LNCaP clone FGC (cell line): ENCODE data around the gene FADS2.

Experiments
- DNase-seq: peaks from one replicate; pipeline ENCODE4 v3.0.0-alpha.2; 2011; ENCODE audit warnings: low read depth
- H3K4me3 ChIP-seq: 2 replicates; pipeline ENCODE4 v1.5.1; 2011; ENCODE audit warnings: mild to moderate bottlenecking, low read depth, low read length, control low read depth
- TF ChIP-seq, protein P1 (sequence below): IDR thresholded peaks from 2 replicates; pipeline ENCODE4 v1.5.1; 2012; ENCODE audit warnings: mild to moderate bottlenecking; ENCODE audit not compliant: control insufficient read depth, insufficient read depth; ENCODE audit errors: extremely low read depth

Gene FADS2

DNA sequence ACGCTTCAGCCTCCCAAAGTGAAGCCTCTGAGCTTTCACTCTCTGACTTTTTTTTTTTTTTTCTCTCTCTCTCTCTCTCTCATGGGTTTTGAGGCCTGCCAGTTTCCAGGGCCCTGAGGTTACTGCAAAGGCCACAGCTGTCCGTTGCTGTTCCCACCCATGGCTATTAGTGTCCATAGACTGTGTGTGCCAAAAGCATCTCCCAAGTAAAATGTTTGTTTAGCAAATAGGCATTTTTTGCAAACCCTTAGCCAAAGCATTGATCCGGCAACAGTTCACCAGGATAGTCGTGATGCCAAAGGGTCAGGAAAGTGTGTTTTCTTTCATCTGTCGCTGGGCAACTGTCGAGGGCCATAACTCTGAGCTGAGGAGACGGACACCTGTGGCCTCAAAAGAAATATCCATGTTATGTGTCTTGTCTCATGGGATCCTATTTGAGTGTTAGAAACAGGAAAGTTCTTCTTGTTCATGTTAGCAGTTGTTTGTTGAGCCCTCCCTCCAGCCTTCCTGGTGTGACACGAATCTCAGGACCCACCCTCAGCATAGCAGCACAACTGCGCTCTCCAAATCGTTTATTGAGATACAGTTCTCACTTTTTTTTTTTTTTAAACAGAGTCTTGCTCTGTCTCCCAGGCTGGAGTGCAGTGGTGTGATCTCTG lies 18.4 kb downstream of the FADS2 start:
- no peak overlapping the region for H3K4me3 ChIP-seq
- TF ChIP-seq, protein P1, sequence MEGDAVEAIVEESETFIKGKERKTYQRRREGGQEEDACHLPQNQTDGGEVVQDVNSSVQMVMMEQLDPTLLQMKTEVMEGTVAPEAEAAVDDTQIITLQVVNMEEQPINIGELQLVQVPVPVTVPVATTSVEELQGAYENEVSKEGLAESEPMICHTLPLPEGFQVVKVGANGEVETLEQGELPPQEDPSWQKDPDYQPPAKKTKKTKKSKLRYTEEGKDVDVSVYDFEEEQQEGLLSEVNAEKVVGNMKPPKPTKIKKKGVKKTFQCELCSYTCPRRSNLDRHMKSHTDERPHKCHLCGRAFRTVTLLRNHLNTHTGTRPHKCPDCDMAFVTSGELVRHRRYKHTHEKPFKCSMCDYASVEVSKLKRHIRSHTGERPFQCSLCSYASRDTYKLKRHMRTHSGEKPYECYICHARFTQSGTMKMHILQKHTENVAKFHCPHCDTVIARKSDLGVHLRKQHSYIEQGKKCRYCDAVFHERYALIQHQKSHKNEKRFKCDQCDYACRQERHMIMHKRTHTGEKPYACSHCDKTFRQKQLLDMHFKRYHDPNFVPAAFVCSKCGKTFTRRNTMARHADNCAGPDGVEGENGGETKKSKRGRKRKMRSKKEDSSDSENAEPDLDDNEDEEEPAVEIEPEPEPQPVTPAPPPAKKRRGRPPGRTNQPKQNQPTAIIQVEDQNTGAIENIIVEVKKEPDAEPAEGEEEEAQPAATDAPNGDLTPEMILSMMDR = no peak
- no peak for DNase-seq

DNA sequence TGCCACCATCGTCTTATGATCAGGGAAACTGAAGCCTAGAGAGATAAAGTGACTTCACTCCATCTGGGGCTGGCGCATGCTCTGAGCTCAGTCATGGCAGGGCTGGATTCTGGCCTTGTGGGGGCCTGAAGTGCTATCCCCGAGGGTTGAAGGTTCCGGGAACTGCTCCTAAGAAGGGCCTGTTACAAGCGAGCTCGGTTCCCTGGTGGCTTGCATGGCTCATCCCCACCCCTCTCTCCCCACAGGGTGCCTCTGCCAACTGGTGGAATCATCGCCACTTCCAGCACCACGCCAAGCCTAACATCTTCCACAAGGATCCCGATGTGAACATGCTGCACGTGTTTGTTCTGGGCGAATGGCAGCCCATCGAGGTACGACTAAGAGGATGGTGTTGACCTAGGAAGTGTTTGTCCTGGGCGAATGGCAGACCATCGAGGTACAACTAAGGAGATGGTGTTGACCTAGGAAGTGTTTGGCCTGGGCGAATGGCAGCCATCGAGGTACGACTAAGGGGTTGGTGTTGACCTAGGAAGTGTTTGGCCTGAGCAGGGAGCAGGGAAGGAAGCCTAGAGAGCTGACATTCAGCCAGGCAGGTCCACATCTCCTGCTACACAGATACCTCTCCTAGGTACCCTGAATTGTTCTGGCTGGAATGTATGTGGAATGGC lies 19.9 kb downstream of the FADS2 start:
- H3K4me3 ChIP-seq = no peak overlapping the region
- TF ChIP-seq, protein P1 = no peak
- DNase-seq = no peak

DNA sequence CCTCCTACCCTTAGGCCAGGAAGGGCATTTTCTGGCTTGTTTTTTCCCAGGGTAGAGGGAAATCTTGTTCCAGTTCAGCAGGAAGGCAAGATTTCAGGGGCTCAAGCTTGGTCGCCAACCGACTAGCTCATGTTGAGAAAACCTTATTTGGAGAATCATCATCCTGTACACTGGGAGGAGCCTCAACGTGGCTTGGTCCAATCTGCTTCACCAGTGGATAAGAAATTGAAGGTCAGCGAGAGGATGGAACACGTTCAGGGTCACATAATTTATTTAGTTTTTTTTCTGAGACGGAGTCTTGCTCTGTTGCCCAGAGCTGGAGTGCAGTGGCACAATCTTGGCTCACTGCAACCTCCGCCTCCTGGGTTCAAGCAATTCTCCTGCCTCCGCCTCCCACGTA lies 20.5 kb downstream of the FADS2 start:
- H3K4me3 ChIP-seq = no peak overlapping the region
- no peak for DNase-seq
- TF ChIP-seq, protein P1 = no peak

DNA sequence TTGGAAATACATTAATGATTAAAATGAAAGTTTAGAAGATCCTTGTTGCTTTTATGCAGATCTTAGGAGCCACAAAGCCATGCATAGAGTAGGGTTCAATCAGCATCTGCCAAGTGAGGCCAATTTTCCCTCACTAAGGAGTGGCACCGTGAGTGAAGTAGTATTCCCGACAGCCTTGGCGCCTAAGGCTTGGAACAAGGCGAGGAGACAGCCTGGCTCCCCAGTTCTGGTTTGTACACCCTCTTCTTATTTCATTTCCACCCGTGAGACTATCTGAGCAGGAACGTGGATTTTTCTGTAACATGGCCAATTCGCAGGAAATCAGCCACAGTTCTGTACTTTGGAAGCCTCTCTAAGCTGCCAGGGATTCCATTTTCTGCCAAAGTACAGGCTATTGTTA lies 22.6 kb downstream of the FADS2 start:
- DNase-seq = no peak
- TF ChIP-seq, protein P1 = no peak
- no peak overlapping the region for H3K4me3 ChIP-seq

DNA sequence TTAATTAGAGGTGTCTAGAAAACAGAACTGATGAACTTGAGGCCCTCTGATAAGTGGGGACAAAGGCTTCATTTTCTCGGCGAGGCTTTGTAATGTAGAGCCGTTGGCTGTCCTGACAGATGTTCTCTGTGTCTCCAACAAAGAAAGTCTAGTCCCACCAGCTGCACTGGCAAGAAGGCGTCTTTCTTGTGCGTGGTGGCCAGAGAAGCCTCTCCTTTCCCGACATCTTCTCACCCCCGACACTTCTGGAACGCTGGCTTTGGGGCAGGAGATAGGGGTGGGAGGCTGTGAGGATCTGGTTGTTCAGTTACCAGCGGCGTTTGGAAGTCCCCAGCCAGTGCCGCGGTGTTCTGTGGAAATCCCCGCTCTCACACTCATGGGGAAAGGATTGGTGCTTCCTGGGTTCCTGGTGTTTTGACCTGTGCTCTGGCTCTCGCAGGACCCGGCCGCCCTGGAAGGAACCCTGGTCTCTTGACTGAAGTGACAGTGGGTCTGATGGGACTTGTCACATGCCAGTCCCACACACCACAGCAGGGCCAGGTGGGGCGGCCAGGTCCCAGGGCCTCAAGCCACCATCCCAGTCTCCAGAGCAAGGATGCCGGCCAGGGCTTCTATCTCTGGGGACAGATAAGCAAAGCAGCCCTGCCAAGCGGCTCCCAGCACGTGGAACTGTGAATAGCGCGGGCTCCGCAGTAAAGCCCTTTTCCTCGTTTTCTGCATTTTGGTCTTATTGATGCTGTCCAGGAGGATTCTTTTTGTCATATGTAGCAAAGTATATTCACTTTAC lies 23.2 kb downstream of the FADS2 start:
- no peak for DNase-seq

DNA sequence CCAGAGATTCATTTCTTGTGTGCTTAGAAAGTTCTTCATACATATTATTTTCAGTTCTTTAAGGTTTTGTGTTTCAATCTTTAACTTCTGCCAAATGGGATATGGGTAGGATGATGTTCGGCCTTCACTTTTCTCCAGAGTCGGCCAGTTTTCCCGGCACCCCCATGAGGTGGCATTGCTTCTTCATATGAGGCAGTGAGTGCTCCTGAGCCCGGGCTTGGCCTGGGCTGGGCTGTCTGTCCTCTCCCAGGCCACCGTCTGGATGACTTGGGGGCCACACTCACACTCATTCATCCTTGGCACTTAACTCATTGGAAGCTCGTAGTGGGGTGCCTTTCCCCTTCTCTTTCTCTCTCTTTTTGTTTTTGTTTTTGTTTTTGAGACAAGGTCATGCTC lies 23.8 kb downstream of the FADS2 start:
- TF ChIP-seq, protein P1 = no peak
- H3K4me3 ChIP-seq = no peak overlapping the region
- DNase-seq = no peak

More for the DNA sequence above, 23.2 kb downstream of the FADS2 start:
- H3K4me3 ChIP-seq = no peak overlapping the region
- TF ChIP-seq, protein P1 = no peak
